ENCODE measurements around the gene CHFR.
A peak's percentile ranks its signal among the peaks of the same experiment; 100 is the strongest.
"Not testable (repeated sequence)": the region's sequence is repeated elsewhere in the genome, so short reads cannot be mapped to it uniquely, and the experiment has no call there.

CHFR gene

DNA sequence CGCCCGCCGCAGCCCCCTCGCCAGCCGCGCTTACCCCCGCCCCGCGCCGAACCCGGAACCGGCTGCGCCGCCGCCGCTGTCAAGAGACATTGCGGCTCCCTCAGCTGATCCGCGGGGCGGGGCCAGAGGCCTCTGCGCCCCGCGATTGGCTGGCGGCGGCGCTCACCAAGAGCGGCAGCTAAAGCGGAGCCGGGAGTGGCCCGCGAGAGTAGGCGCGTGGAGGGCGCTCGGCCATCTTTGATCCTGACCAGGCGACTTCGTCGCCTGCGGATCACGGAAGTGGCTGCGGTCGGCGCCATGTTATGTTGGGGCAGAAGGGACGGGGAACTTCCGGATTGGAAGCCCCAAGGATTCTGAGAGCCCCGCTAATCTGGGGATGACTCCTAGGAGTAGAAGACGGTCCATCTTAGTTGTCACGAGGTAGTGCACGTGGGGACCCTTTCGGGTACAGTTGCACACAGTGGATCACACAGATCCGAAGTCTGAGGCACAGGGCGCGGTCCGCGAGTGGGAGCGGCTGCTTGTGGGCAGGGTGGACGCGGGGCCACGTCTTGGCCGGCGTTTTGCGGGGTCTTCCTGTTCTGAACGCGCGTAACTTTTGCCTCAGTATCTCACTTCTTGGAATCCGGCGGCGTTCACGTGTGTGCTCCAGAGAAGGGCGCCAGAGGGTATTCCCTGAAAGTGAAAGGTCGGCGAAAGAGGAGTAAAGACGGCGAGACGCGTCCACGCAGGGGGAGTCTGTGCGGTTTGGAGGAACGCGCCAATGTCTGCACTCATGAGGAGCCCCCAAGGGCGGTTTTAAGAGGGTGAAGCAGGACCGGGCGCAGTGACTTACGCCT is at the start of gene CHFR:
Gene CHFR (minus strand): TSS at position 93 of the 839 bp plus-strand sequence. CDS start 277 bp downstream, outside the sequence.
- peak within 1 kb of the TSS; percentile 100 for H3K27ac Mint-ChIP-seq

GRCh38 chr12:132936921-132937320 is 49.5 kb upstream of the CHFR start:
- H3K4me1 Mint-ChIP-seq, H3K27ac Mint-ChIP-seq, H3K4me3 Mint-ChIP-seq, H3K27me3 Mint-ChIP-seq: not testable (repeated sequence)
- Mint-ChIP-seq H3K36me3 (peaks cover 34% of the 10 kb centered on the region), H3K9me3 (peaks cover 15% of the 10 kb centered on the region)

More for the DNA sequence above, at the start of gene CHFR:
- Mint-ChIP-seq H3K4me1 (peaks cover 37% of the 10 kb centered on the region), H3K27me3 (no peaks in the 10 kb centered on the region), H3K9me3 (no peaks in the 10 kb centered on the region), H3K36me3 (peaks cover 12% of the 10 kb centered on the region), H3K4me3 (peak within 1 kb of the TSS; percentile 93)

- H3K36me3 Mint-ChIP-seq, result peaks cover 33% of the 10 kb centered on the region
- no peaks in the 10 kb centered on the region for H3K4me1 Mint-ChIP-seq
- H3K4me3 Mint-ChIP-seq, result no peak overlapping the region
- H3K27ac Mint-ChIP-seq, result no peak overlapping the region
- H3K27me3 Mint-ChIP-seq, result no peaks in the 10 kb centered on the region
- peaks cover 19% of the 10 kb centered on the region for H3K9me3 Mint-ChIP-seq
Measured at GRCh38 chr12:132936163-132936562, 48.8 kb upstream of the CHFR start.

DNA sequence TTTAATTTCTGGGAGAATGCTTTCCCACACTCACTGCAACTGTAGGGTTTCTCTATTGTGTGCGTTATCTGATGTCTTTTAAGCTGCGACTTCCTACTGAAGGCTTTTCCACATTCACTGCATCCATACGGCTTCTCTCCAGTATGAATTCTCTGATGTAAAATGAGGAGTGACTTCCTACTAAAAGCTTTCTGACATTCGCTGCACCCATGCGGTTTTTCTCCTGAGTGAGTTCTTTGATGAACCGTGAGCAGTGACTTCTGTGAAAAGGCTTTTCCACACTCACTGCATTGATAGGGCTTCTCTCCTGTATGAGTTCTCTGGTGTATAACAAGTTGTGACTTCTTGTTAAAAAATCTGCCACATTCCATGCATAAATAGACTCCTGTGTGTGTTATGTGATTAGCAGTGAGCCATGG is 39.0 kb upstream of the CHFR start:
- Mint-ChIP-seq H3K27ac (no peak overlapping the region), H3K9me3 (peaks cover 21% of the 10 kb centered on the region), H3K36me3 (peaks cover 63% of the 10 kb centered on the region), H3K4me3 (no peak overlapping the region), H3K4me1 (no peaks in the 10 kb centered on the region), H3K27me3 (no peaks in the 10 kb centered on the region)

GRCh38 chr12:132925597-132926414 is 38.4 kb upstream of the CHFR start:
- Mint-ChIP-seq H3K27me3 (no peaks in the 10 kb centered on the region), H3K4me3 (no peak overlapping the region), H3K27ac (no peak overlapping the region), H3K9me3 (peaks cover 17% of the 10 kb centered on the region), H3K4me1 (no peaks in the 10 kb centered on the region), H3K36me3 (peaks cover 63% of the 10 kb centered on the region)

DNA sequence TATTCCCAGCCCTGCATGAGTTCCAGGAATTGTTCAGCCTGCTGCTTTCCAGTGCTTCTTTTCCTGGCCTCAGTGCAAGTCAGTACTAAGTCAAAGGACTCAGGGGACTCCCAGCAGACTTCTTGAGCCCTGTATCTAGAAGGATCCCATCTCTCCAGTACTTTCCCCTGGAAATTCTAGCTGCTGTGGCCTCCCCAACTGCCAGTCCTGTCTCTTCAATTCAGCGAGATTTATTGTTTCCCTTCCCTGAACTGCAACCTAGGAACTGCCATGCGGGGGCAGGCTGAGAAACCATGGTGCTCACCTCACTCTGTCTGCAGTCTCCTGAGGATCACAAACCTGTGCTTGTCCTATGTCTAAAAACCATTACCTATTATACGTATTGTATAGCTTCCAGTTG is 37.0 kb upstream of the CHFR start:
- no peaks in the 10 kb centered on the region for H3K27me3 Mint-ChIP-seq
- H3K36me3 Mint-ChIP-seq, result peaks cover 53% of the 10 kb centered on the region
- H3K9me3 Mint-ChIP-seq, result peaks cover 17% of the 10 kb centered on the region
- no peaks in the 10 kb centered on the region for H3K4me1 Mint-ChIP-seq
- H3K4me3 Mint-ChIP-seq, result no peak overlapping the region
- H3K27ac Mint-ChIP-seq, result no peak overlapping the region

DNA sequence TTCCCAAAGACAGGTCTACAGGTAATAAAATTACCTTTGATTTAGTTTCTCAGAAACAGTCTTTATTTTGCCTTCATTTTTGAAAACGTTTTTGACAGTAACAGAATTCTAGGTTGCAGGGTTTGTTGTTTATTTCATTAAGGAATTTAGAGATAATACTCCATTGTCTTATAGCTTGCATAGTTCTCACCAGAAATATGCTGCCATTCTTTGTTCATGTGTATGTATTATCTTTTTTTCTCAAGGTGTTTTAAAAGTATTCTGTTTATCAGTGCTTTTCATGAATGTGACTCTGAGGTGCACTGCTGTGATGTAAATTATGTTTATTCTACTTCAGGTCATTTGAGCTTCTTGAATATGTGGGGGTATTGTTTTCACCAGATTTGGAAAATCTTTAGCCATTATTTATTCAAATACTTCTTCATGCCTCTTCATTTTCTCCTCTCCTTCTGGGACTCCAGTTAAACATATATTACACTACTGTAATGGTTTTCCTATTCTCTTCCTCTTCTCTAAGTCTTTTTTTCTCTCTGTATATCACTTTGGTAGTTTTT is 36.0 kb upstream of the CHFR start:
- H3K4me1 Mint-ChIP-seq, result no peaks in the 10 kb centered on the region
- H3K27ac Mint-ChIP-seq, result no peak overlapping the region
- peaks cover 51% of the 10 kb centered on the region for H3K36me3 Mint-ChIP-seq
- no peaks in the 10 kb centered on the region for H3K27me3 Mint-ChIP-seq
- H3K4me3 Mint-ChIP-seq, result no peak overlapping the region
- H3K9me3 Mint-ChIP-seq, result peaks cover 17% of the 10 kb centered on the region

GRCh38 chr12:132922676-132923075 is 35.3 kb upstream of the CHFR start:
- peaks cover 17% of the 10 kb centered on the region for H3K9me3 Mint-ChIP-seq

DNA sequence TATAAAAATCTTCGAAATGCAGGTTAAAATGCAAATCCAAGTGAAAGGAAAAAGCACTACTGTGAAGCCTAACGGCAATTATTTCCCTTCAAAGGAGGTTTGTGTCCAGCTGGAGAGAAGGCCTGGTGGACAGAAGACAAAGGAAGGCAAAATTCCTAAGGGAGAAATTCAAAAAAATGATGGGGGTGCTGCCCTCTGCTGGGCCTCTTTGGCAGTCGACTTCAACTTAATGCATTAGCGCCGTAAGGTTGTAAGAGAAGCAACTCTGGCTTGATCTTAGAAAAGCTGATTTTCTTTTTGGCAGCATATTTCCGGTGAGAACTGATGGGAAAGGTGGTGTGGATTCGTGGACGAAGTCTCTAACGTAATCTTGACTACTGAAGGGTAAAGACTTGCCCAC is 34.3 kb upstream of the CHFR start:
- Mint-ChIP-seq H3K9me3 (peaks cover 17% of the 10 kb centered on the region), H3K36me3 (peaks cover 48% of the 10 kb centered on the region), H3K27me3 (no peaks in the 10 kb centered on the region)

More at GRCh38 chr12:132922676-132923075, 35.3 kb upstream of the CHFR start:
- H3K36me3 Mint-ChIP-seq, result peaks cover 52% of the 10 kb centered on the region
- no peak overlapping the region for H3K4me3 Mint-ChIP-seq
- H3K27ac Mint-ChIP-seq, result no peak overlapping the region
- no peaks in the 10 kb centered on the region for H3K4me1 Mint-ChIP-seq
- H3K27me3 Mint-ChIP-seq, result no peaks in the 10 kb centered on the region

DNA sequence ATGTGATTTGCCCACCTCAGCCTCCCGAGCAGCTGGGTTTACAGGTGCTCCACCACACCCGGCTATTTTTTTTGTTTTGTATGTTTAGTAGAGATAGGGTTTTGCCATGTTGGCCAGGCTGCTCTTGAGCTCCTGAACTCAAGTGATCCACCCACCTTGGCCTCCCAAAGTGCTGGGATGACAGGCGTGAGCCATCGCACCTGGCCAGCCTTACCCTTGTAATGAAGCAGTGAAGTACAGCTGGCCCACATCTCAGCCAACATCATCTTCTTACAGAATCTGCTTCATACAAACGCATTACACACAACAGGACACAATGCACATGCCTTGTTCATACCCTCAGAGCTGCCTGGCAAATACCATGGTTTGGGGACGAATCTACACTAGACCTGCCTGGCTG is 31.3 kb upstream of the CHFR start:
- no peak overlapping the region for H3K27ac Mint-ChIP-seq

More for the DNA sequence above, 34.3 kb upstream of the CHFR start:
- Mint-ChIP-seq H3K4me3 (no peak overlapping the region), H3K27ac (peak overlapping the region; percentile 65), H3K4me1 (no peaks in the 10 kb centered on the region)

GRCh38 chr12:132909030-132909368 is 21.6 kb upstream of the CHFR start:
- H3K4me3 Mint-ChIP-seq, result peak overlapping the region; percentile 94
- peaks cover 5% of the 10 kb centered on the region for H3K9me3 Mint-ChIP-seq
- H3K27ac Mint-ChIP-seq, result peak overlapping the region; percentile 91
- H3K36me3 Mint-ChIP-seq, result peaks cover 10% of the 10 kb centered on the region
- peaks cover 19% of the 10 kb centered on the region for H3K4me1 Mint-ChIP-seq
- no peaks in the 10 kb centered on the region for H3K27me3 Mint-ChIP-seq

More for the DNA sequence above, 31.3 kb upstream of the CHFR start:
- peaks cover 18% of the 10 kb centered on the region for H3K9me3 Mint-ChIP-seq
- H3K36me3 Mint-ChIP-seq, result peaks cover 31% of the 10 kb centered on the region
- H3K27me3 Mint-ChIP-seq, result no peaks in the 10 kb centered on the region
- no peak overlapping the region for H3K4me3 Mint-ChIP-seq
- no peaks in the 10 kb centered on the region for H3K4me1 Mint-ChIP-seq

DNA sequence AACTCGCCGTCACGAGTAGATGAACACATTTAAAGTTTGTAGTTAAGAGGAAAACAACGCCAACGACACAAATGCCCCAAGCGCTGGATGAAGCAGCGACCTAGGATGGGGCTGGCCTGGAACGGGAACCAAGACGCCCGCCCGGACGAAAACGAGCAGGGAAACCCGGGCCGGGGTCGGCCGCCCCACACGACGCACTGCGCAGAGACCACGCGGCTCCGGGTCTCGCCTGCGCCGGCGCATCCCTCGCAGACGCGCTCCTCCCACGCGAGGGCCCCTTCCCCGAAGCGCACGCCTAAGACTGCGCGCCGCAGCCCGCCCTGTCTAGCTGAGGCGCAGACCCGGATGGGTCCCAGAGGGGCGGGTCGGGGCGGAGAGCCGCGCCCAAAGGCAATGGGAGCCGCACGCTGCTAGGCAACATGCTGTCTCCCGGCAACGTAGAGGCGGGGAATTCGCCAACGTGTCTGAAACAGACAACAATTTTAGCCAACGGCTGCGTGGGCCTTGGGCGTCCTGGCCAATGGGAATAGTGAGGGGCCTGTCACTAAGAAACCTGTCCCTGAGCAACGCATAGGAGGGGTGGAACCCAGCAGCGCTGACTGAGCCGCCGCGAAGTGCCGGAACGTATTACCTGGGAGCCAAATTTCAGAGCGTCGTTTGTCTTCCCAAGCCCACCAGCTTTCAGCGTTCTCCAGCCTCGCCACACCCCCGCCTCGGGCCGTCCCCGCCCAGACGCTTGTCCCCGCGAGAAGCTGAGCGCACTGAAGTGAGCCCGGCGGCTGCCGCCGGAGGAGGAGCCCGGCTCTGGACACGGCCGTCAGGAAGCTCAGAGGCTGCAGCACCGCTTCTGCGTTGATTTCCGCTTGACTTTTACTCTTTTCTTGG is 21.0 kb upstream of the CHFR start:
- Mint-ChIP-seq H3K4me1 (peaks cover 19% of the 10 kb centered on the region), H3K27me3 (no peaks in the 10 kb centered on the region), H3K4me3 (peak overlapping the region; percentile 94), H3K27ac (peak overlapping the region; percentile 91), H3K36me3 (peaks cover 6% of the 10 kb centered on the region), H3K9me3 (no peaks in the 10 kb centered on the region)

DNA sequence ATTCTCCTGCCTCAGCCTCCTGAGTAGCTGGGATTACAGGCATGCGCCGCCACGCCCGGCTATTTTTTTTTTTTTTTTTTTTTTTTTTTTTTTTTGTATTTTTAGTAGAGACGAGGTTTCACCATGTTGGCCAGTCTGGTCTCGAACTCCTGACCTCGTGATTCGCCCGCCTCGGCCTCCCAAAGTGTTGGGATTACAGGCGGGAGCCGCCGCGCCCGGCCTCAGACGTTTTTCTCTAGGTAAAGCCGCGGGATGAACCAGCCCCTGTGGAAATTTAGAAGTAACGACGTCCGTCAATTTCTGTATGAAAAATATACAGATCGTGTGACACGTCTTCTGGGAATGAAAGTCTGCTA is 20.4 kb upstream of the CHFR start:
- H3K4me1 Mint-ChIP-seq, result peaks cover 19% of the 10 kb centered on the region
- H3K27me3 Mint-ChIP-seq, H3K36me3 Mint-ChIP-seq, H3K9me3 Mint-ChIP-seq: not testable (repeated sequence)
- peak overlapping the region; percentile 94 for H3K4me3 Mint-ChIP-seq
- peak overlapping the region; percentile 70 for H3K27ac Mint-ChIP-seq

DNA sequence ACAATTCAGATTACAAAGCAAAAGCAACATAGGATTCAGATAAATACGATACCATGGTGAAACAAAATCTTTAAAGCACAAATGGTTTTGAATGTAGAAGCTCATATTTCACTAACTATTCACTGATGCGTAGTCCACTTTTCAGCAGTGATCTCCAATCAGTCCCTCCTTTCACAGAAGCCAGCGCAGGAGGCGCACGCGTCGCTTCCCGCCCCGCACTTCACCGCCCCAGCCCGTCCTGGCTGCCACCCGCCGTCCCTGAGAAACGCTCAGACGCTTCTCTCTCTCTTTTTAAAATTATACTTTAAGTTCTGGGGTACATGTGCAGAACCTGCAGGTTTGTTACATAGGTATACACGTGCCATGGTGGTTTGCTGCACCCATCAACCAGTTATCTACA is 19.8 kb upstream of the CHFR start:
- no peaks in the 10 kb centered on the region for H3K9me3 Mint-ChIP-seq
- H3K27ac Mint-ChIP-seq, result no peak overlapping the region
- H3K4me1 Mint-ChIP-seq, result peaks cover 19% of the 10 kb centered on the region
- H3K4me3 Mint-ChIP-seq, result peak overlapping the region; percentile 19
- H3K27me3 Mint-ChIP-seq, result no peaks in the 10 kb centered on the region
- H3K36me3 Mint-ChIP-seq, result peaks cover 4% of the 10 kb centered on the region

- no peaks in the 10 kb centered on the region for H3K27me3 Mint-ChIP-seq
- H3K36me3 Mint-ChIP-seq, result no peaks in the 10 kb centered on the region
- H3K27ac Mint-ChIP-seq, result peak overlapping the region; percentile 12
- H3K4me3 Mint-ChIP-seq, result peak overlapping the region; percentile 64
- no peaks in the 10 kb centered on the region for H3K9me3 Mint-ChIP-seq
- H3K4me1 Mint-ChIP-seq, result peaks cover 19% of the 10 kb centered on the region
Measured at GRCh38 chr12:132904718-132905328, 17.4 kb upstream of the CHFR start.
